GM13977 (cell line): ENCODE results near the gene AK9.

Experiments
- DNase-seq: peaks from one replicate; pipeline ENCODE4 v3.0.0; 2012; ENCODE audit warnings: low spot score
- in situ Hi-C: fragments of 300-500 bp; cut with MboI; formaldehyde crosslinking; loops from one replicate; pipeline ENCODE4 v1.12.0; 2022; ENCODE audit warnings: low sequenced_read_pairs, low pct_unique_long_range_greater_than_20kb, mixed read lengths, inconsistent platforms; ENCODE audit not compliant: unreplicated experiment
- TF ChIP-seq, protein P1 (sequence below): IDR thresholded peaks from 2 replicates; pipeline ENCODE4 v1.5.1; 2012; ENCODE audit warnings: mild to moderate bottlenecking, control low read depth; ENCODE audit not compliant: insufficient read depth; ENCODE audit errors: extremely low read depth, missing control alignments

Gene AK9

DNA sequence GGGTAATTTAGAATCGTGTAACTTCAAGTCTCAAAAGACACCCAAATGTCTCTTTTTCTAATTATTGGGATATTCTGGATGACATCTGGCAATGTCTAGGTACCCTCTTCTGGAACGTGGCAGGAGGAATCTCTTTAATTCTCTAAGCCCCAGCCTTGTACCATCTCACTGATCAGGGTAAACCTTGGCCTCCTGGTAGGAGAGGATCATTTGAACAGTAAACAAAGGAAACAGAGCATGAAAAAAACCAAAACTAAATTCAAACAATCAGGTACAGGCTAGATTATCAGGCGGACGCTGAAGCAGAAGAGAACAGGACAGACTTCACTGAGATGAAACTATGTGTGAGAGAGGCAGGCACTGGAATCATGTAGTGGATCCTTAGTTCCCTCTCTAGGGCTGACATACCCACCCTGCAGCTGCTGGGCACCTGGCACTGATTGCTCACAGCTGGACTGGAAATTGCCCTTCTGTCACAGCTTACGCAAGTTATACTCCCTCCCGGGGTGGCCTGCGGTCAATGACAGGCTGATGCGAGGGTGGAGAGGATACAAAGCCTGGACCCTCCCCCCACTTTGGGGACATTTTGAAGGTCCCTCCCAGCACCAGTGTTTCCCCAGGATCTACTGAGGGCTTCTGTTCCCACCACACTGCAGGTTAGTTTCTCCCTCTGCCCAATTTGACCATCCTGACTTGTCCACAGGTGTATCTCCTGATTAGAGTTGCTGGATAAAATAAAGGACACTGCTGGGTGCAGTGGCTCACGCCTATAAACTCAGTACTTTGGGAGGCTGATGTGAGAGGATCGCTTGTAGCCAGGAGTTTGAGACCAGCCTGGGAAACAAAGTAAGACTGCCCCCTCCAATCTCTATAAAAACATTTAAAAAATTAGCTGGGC, 187.4 kb downstream of the AK9 start:
- in situ Hi-C loops = loop anchor here (25.0 kb wide), 1 partner anchor 184 kb away; the partner anchor contains the start of genes AK9 and FIG4
- TF ChIP-seq, protein P1, sequence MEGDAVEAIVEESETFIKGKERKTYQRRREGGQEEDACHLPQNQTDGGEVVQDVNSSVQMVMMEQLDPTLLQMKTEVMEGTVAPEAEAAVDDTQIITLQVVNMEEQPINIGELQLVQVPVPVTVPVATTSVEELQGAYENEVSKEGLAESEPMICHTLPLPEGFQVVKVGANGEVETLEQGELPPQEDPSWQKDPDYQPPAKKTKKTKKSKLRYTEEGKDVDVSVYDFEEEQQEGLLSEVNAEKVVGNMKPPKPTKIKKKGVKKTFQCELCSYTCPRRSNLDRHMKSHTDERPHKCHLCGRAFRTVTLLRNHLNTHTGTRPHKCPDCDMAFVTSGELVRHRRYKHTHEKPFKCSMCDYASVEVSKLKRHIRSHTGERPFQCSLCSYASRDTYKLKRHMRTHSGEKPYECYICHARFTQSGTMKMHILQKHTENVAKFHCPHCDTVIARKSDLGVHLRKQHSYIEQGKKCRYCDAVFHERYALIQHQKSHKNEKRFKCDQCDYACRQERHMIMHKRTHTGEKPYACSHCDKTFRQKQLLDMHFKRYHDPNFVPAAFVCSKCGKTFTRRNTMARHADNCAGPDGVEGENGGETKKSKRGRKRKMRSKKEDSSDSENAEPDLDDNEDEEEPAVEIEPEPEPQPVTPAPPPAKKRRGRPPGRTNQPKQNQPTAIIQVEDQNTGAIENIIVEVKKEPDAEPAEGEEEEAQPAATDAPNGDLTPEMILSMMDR = no peak
- DNase-seq = no peak

GRCh38 chr6:109498936-109499335, 192.1 kb downstream of the AK9 start:
- DNase-seq = no peak
- TF ChIP-seq, protein P1 = no peak
- in situ Hi-C loops = no loop called here

- no peak for DNase-seq
- in situ Hi-C loops = no loop called here
- TF ChIP-seq, protein P1 = no peak
These were observed 192.9 kb downstream of the AK9 start for GRCh38 chr6:109498052-109498451.

GRCh38 chr6:109496036-109496772, 194.8 kb downstream of the AK9 start:
- no peak for DNase-seq
- TF ChIP-seq, protein P1 = no peak
- in situ Hi-C loops = no loop called here

- in situ Hi-C loops = no loop called here
- DNase-seq = no peak
These were observed 197.1 kb downstream of the AK9 start for GRCh38 chr6:109493865-109494264.

More at GRCh38 chr6:109493865-109494264, 197.1 kb downstream of the AK9 start:
- TF ChIP-seq, protein P1 = no peak
